ENCODE data around the gene BTD. TPM values are rescaled to one million over a fixed set of nuclear protein-coding genes. Genes with fewer than 3 reads are reported as not detected.

Gene BTD
- total and polyA plus RNA-seq, 2 donors (not counting 3 experiments of a cell fraction or from before 2014, with no cell fraction given): 20.3 to 32.2 TPM

- no peak overlapping the region for H3K27ac ChIP-seq (ENCODE audit: insufficient read depth, low read depth, low read length)
- no peaks in the 10 kb centered on the region for H3K9me1 ChIP-seq (replicated peaks; ENCODE audit: control insufficient read depth, extremely low read depth, insufficient read depth, low read length)
- H3K9me3 ChIP-seq (replicated peaks; ENCODE audit: control insufficient read depth, insufficient read depth, low read length): no peaks in the 10 kb centered on the region
- no peaks in the 10 kb centered on the region for H3K79me2 ChIP-seq (ENCODE audit: control insufficient read depth, insufficient read depth, low read length)
- no TSS peak for BruUV-seq (replicated peaks)
- H2AFZ ChIP-seq (ENCODE audit: low read depth, low read length): peak overlapping the region; percentile 54
- DNase-seq (ENCODE audit: low read depth, low spot score) (peak; percentile 93), FAIRE-seq (peak; percentile 95)
- H3K9ac ChIP-seq (replicated peaks; ENCODE audit: extremely low read depth, insufficient read depth, low read length): no peak overlapping the region
- H3K4me3 ChIP-seq (replicated peaks in 1 of 3; ENCODE audit: insufficient read depth in 1 of 3, low read depth in 1 of 3, low read length in 3 of 3): no peak overlapping the region
- dilution Hi-C loops (cut with MboI; ENCODE audit: extremely low pct_ligation_motif_present, low sequenced_read_pairs) (no loop called here), intact Hi-C loops (cut with micrococcal nuclease) (loop anchor here (1.0 kb wide), 6 partner anchors 130 to 449 kb away; partner anchors contain the start of genes CAPN7, EAF1 and METTL6)
- TF ChIP-seq CTCF (IDR thresholded peaks at IDR 0.05; ENCODE audit: extremely low read depth in 1 of 2, insufficient read depth in 1 of 2, low read depth in 1 of 2, low read length in 2 of 2) (peak; percentile 36 to 37), POLR2AphosphoS5 (IDR thresholded peaks at IDR 0.05; ENCODE audit: insufficient read depth, low read depth, low read length) (no peak)
- ChIA-PET POLR2A (no interaction called here), CTCF (interaction anchor here (0.7 to 3.0 kb wide), 23 partner anchors 9 to 449 kb away, joined by 3 to 19 read pairs (median 5); no protein-coding TSS in a partner anchor)
- no peaks in the 10 kb centered on the region for H3K4me1 ChIP-seq (ENCODE audit: control insufficient read depth, extremely low read depth, insufficient read depth, low read length)
- H3K36me3 ChIP-seq (ENCODE audit: control insufficient read depth in 2 of 2, extremely low read depth in 1 of 2, insufficient read depth in 2 of 2, low read length in 2 of 2): peaks cover 4 to 9% of the 10 kb centered on the region in 2 experiments
- no peaks in the 10 kb centered on the region for H4K20me1 ChIP-seq (replicated peaks; ENCODE audit: control insufficient read depth, extremely low read depth, insufficient read depth, low read length)
- no peaks in the 10 kb centered on the region for H3K27me3 ChIP-seq (ENCODE audit: control insufficient read depth in 2 of 2, insufficient read depth in 2 of 2, low read length in 2 of 2)
- H3K4me2 ChIP-seq (ENCODE audit: insufficient read depth, low read length): no peak overlapping the region
Measured at GRCh38 chr3:15557511-15557946, 44.0 kb upstream of the BTD start.

GRCh38 chr3:15558581-15558980, 43.0 kb upstream of the BTD start:
- no TSS peak for BruUV-seq (replicated peaks)
- Histone ChIP-seq H3K9me3 (replicated peaks; ENCODE audit: control insufficient read depth, insufficient read depth, low read length) (no peaks in the 10 kb centered on the region), H3K4me3 (replicated peaks in 1 of 3; ENCODE audit: insufficient read depth in 1 of 3, low read depth in 1 of 3, low read length in 3 of 3) (no peak overlapping the region), H3K9ac (replicated peaks; ENCODE audit: extremely low read depth, insufficient read depth, low read length) (no peak overlapping the region), H3K4me1 (ENCODE audit: control insufficient read depth, extremely low read depth, insufficient read depth, low read length) (no peaks in the 10 kb centered on the region), H2AFZ (ENCODE audit: low read depth, low read length) (no peak overlapping the region), H3K79me2 (ENCODE audit: control insufficient read depth, insufficient read depth, low read length) (no peaks in the 10 kb centered on the region), H4K20me1 (replicated peaks; ENCODE audit: control insufficient read depth, extremely low read depth, insufficient read depth, low read length) (no peaks in the 10 kb centered on the region), H3K9me1 (replicated peaks; ENCODE audit: control insufficient read depth, extremely low read depth, insufficient read depth, low read length) (no peaks in the 10 kb centered on the region), H3K4me2 (ENCODE audit: insufficient read depth, low read length) (no peak overlapping the region), H3K27ac (ENCODE audit: insufficient read depth, low read depth, low read length) (no peak overlapping the region), H3K36me3 (ENCODE audit: control insufficient read depth in 2 of 2, extremely low read depth in 1 of 2, insufficient read depth in 2 of 2, low read length in 2 of 2) (peaks cover 11 to 17% of the 10 kb centered on the region in 2 experiments), H3K27me3 (ENCODE audit: control insufficient read depth in 2 of 2, insufficient read depth in 2 of 2, low read length in 2 of 2) (no peaks in the 10 kb centered on the region)
- CTCF ChIA-PET: interaction anchor here (0.6 to 3.0 kb wide), 22 partner anchors 11 to 450 kb away, joined by 3 to 19 read pairs (median 4); no protein-coding TSS in a partner anchor
- no peak for DNase-seq (ENCODE audit: low read depth, low spot score)
- no peak for TF ChIP-seq POLR2A (IDR thresholded peaks at IDR 0.05; ENCODE audit: low read depth, low read length)
- TF ChIP-seq MYC (IDR thresholded peaks at IDR 0.05; ENCODE audit: low read depth, low read length): no peak
- TF ChIP-seq, protein P1, sequence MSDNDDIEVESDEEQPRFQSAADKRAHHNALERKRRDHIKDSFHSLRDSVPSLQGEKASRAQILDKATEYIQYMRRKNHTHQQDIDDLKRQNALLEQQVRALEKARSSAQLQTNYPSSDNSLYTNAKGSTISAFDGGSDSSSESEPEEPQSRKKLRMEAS (IDR thresholded peaks at IDR 0.05; ENCODE audit: insufficient read depth, insufficient read length): no peak
- TF ChIP-seq POLR2AphosphoS5 (IDR thresholded peaks at IDR 0.05; ENCODE audit: insufficient read depth, low read depth, low read length): no peak
- no peak for TF ChIP-seq GATA2 (IDR thresholded peaks at IDR 0.05; ENCODE audit: insufficient read depth, insufficient read length, low read depth, low read length)
- no peak for TF ChIP-seq FOS (IDR thresholded peaks at IDR 0.05; ENCODE audit: borderline replicate concordance, insufficient read depth, low read length)
- TF ChIP-seq CTCF (IDR thresholded peaks at IDR 0.05; ENCODE audit: extremely low read depth in 1 of 2, insufficient read depth in 1 of 2, low read depth in 1 of 2, low read length in 2 of 2): no peak
- TF ChIP-seq JUN (IDR thresholded peaks at IDR 0.05; ENCODE audit: borderline replicate concordance, insufficient read depth, insufficient read length, low read depth): no peak
- TF ChIP-seq EZH2 (IDR thresholded peaks at IDR 0.05; ENCODE audit: borderline replicate concordance, low read depth, low read length, severe bottlenecking): no peak
- dilution Hi-C loops (cut with MboI; ENCODE audit: extremely low pct_ligation_motif_present, low sequenced_read_pairs) (no loop called here), intact Hi-C loops (cut with micrococcal nuclease) (no loop called here)
- FAIRE-seq: peak; percentile 67
- POLR2A ChIA-PET: no interaction called here

Data from endothelial cell of umbilical vein (primary cell).